ENCODE data around the gene CCDC15.
"Not testable (repeated sequence)": the region's sequence is repeated elsewhere in the genome, so short reads cannot be mapped to it uniquely, and the experiment has no call there.

The CCDC15 gene

DNA sequence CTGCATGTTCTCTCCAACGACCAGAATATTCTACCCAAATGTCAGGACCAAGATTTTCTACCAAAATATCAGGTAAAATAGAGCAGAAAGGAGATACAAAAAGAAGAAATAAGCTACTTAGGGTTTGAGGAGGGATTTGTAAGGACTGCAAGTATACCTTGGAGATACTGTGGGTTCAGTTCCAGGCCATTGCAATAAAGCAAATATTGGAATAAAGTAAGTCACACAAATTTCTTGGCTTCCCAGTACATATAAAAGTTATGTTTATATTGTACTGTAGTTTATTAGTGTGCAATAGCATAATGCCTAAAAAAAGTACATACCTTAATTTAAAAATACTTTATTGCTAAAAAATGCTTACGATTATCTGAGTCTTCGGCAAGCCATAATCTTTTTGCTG lies 34.1 kb downstream of the CCDC15 start:
- DNase-seq (ENCODE audit: low read depth in 3 of 3) = no peak

DNA sequence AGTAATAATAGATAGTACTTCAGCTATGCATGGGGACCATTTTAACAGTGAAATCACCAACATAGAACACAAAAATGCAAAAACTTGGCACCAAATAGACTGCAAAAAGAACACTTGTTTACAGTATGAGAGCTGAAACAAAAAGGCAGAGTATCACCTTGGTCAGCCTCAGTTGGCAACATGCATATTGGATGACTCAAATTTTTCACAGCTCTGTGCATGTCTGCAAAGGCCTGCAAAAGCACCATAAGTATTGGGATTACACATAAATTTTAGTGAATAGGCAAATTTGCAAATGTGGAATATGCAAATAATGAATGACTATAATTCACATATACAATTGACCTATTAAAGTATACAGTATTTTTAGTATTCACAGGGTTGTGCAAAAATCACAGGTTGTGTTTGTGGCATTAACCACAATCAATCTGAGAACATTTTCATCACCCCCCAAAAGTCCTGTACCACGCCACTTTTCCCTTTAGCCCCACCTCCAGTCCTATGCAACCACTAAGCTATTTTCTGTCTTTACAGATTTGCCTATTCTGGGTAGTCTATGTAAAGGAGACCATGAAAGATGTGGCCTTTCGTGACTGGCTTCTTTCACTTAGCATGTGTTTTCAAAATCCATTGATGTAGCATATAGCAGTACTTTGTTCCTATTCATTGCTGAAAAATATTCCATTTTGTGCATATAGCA lies 47.2 kb downstream of the CCDC15 start:
- no peak for DNase-seq (ENCODE audit: low read depth in 3 of 3)

DNA sequence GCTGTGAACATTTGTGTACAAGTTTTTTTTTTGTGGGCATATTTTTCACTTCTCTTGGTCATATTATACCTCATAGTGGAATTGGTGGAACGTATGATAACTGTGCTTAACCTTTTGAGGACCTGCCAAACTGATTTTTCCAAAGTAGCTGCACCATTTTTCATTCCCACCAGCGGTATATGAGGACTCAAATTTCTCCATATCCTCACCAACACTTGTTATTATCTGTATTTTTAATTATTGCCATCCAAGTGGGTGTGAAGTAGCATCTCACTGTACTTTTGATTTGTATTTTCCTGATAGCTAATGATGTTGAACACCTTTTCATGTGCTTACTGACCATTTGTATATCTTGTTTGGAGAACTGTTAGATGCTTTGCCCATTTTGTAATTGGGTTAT lies 47.8 kb downstream of the CCDC15 start:
- no peak for DNase-seq (ENCODE audit: low read depth in 3 of 3)

DNA sequence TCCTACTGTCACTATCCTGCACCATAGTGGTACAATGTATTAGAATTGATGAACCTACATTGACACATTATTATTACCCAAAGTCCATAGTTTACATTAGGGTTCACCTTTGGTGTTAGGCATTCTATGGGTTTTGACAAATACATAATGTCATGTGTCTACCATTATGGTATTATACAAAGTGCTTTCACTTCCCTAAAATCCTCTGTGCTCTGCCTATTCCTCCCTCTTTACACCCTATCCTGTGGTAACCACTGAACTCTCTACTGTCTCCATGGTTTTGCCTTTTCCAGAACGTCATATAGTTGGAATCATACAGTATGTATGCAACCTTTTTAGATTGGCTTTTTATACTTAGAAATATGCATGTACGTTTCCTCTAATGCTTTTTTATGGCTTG lies 51.5 kb downstream of the CCDC15 start:
- DNase-seq (ENCODE audit: low read depth in 3 of 3) = no peak

DNA sequence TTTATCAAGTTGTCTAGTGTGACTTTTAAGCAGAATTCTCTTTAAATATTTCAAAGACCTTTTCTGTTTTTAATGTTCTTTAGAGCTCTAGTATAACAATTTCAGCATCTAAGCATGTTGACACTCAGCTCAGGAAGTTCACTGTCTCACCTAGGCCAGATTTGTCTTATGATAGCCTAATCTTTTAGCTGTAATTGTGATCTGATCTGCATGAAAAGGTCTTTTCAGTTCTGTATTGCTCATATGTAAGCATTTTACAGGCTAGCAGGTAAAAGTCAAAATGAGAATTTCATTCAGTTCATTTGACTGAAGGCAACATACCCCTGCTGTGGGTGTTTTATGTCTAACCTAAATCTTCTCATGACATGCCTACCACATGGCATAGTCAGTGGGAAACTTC lies 62.4 kb downstream of the CCDC15 start:
- no peak for DNase-seq (ENCODE audit: low read depth in 3 of 3)

DNA sequence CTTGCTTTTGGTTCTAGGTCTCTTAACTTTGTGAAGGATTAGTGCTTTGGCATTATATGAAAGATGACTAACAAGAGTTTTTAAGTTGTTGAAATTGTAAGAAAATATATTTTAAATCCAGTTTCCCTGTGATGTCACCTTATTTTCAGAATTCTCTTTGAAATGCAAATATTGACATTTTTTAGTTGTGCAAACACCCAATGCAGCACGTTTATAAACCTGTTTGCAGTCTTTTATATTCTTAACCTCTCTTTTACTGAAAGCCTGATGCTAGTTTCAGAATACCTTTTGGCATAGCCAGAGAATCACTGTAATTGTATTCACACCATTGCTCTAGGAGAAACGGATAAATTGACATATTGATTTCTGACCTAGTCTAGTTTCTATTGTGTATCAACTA lies 66.3 kb downstream of the CCDC15 start:
- DNase-seq (ENCODE audit: low read depth in 3 of 3) = no peak

DNA sequence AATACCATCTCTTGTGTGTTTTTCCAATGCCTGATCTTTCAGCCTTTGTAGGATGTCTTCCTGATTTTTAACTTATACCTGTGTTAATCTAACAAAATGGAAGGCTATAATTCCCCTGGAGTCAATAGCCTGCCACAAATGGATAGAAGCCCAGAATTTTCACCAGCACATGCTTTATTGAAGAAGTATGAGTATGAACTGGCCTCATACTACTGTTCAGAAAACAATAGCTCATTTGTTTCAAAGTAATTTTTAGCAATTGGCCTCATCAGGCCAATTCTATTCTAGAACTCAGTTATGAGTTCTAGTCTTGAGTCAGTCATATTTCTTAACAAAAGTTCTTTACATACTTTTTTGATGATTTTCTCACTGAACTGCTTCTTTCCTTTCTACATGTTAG lies 68.5 kb downstream of the CCDC15 start:
- no peak for DNase-seq (ENCODE audit: low read depth in 3 of 3)

DNA sequence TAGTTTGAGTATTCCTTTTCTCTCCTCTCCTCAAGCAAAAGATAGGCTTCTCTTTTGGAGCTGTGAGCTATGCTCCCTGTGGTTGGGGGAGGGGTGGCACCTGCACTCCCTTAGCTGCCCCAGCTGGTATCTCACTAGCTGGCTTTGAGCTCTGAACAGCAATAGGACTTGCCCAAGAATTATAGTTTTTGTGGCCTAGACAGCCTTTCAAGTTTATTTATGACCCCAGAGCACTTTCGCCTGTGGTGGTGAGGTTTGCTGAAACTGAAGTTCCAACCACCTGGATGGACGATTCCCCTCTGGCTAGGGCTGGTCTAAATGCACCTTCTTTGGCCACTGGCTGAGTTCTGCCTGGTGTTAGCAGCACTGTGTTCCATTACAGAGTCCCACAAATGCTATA lies 72.0 kb downstream of the CCDC15 start:
- DNase-seq (ENCODE audit: low read depth in 3 of 3) = no peak

DNA sequence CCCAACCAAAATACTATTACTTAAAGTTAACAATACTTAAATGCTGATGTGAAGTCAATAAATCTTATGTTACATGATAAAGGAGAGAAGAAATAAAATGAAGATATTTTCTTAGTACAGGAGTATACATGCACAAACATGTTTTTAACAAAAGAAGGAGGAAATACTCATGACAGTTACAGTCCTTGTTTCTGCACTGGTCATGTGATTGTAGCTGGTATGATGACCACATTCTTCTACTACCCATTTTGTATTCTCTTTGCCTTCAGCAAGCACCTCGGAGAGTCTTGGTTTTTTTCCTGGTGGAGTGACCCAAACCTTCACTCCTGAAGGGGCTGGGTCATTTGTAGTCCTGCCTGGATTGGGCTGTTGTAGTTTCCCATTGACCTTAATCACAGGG lies 75.4 kb downstream of the CCDC15 start:
- DNase-seq (ENCODE audit: low read depth in 3 of 3) = not testable (repeated sequence)

DNA sequence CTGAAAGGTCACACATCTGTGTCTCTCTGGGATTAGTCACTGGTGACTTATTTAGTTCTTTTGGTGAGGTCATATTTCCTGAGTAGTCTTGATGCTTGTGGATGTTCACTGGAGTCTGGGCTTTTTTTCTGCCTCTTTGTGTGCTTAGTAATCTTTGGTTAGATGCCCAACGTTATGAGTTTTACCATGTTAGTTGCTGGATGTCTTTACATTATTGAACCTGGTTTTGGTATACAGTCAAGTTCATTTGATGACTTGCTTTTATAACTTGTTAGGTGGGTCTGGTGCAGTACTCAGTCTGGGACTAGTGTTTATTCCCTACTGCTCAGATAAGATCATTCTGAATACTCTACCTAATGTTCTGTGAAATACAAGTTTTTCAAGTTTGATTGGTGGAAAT lies 82.9 kb downstream of the CCDC15 start:
- DNase-seq (ENCODE audit: low read depth in 3 of 3) = no peak

DNA sequence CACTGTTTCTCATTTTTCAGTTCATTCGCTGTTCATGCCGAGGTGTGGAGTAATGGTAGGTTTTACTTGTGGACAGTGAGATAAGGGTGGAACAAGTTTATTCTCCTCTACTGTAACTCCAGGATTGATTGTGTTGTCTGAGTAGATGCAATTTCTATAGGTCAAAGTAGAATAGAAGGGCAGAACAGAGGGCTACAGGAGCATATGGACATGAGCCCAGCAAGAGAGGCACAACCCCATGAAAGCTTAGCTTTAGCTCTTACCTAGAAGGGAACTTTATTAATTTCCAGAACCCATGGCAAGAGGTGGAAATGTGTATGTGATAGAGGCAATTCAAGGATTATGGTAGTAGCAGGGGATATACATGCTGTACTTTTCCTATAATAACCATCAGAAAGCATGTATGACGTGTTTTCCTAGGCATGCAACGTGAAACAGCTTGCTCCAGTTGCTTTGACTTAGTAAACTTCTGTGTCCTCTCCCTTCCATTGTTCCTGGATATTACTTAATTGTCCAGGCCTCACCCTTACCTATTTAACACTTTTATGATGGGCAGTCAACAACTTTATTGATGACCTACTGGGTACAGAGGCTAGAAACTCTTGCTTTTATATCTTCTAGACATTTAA lies 95.3 kb downstream of the CCDC15 start:
- DNase-seq (ENCODE audit: low read depth in 3 of 3) = no peak

DNA sequence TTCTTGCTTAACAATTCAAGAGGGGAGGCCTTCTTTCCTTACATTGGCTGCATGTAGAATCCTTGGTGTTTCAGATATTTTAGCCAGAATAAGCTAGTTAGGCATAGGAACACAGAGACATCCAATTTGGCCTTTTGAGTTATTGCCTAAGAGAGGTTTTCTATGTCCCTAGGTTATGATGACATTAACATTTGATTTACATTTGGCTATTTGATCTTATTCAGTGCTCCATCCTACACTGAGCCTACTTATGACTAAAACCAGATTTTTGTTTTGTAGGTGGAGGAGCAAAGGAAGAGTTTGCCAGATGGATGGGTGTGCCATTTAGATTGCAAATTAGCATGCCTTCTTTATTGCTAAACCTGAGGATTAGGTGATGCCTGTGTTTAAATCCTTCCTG lies 98.0 kb downstream of the CCDC15 start:
- no peak for DNase-seq (ENCODE audit: low read depth in 3 of 3)

DNA sequence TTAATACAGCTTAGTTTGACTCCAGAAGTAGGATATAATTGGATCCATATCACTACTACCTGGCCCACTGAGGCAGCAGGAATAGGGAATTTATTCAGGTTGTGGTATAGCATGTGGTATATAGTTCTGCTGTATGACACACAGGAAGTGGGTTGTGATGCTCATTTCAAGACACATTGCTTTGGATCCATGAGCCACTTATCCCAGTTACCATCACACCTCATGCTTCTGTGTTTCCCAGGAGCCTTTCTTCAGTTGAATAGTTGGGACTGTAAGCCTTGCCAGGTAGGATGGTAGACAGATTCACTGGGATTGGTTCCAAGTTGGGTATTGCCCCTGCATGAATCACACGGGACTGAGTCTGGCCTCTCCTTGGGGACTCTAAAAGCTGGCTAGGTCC lies 99.2 kb downstream of the CCDC15 start:
- DNase-seq (ENCODE audit: low read depth in 3 of 3) = no peak

DNA sequence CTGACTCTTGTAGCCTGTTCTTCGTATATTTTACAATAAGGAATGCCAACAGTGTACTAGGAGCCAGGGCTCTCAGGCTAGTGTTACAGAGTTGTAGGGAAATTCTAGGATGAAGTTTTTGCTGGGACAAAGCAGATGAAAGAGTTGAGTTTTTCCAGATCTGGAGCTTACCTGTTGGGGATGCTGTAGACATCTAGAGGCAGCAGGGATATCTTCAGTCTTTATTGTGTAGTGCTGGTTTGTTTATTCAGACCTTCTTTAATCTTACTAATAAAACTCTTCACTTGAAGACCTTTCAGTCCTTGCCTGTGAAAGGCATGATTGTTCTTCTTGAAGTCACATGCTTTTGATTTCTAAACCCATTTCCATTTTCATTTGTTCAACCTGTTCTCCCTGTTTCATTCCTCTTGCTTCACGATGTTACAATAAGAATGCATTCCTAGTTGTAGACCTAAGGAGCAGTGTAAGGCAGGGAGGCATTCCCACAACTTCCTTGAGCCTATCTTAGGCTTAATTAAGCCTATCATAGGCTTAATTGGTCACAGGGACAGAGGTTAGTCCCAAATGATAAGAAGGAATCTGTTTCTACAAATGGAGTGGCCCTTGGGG lies 101.2 kb downstream of the CCDC15 start:
- no peak for DNase-seq (ENCODE audit: low read depth in 3 of 3)

DNA sequence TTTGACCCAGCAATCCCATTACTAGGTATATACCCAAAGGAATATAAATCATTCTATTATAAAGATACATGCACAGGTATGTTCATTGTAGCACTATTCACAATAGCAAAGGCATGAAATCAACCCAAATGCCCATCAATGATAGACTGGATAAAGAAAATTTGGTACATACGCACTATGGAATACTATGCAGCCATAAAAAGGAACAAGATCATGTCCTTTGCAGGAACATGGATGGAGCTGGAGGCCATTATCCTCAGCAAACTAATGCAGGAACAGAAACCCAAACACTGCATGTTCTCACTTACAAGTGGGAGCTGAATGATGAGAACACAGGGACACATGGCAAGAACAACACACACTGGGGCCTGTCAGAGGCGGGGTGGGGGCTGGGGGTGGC lies 102.1 kb downstream of the CCDC15 start:
- not testable (repeated sequence) for DNase-seq (ENCODE audit: low read depth in 3 of 3)

DNA sequence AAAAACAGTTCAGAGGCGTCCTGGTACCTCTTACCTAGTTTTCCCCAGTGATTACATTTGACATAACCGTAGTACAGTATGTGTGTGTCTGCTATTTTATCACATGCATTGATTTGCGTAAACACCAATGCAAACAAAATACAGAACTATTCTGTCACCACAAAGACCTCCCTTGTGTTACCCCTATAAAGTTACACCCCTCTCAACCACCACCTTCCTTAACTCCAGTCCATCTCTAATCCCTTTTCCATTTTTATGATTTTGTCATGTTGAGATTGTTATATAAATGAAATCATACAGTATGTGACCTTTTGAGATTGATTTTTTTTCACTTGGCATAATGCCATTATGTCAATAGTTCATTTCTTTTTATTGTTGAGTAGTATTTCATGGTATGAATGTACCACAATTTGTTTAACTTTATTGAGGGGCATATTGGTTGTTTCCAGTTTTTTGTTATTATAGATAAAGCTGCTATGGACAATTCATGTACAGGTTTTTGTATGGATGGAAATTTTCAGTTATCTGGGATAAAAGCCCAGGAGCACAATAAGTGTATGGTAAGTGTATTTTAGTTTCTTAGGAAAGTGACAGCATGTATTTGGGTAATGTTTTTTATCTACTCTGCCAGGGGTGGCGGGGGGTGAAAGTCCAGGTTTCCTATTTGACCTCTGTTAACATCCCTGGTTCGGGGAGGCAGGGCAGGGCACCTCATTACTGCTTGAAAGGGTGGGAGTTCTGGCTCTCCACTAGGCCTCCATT lies 103.1 kb downstream of the CCDC15 start:
- DNase-seq (ENCODE audit: low read depth in 3 of 3) = no peak

DNA sequence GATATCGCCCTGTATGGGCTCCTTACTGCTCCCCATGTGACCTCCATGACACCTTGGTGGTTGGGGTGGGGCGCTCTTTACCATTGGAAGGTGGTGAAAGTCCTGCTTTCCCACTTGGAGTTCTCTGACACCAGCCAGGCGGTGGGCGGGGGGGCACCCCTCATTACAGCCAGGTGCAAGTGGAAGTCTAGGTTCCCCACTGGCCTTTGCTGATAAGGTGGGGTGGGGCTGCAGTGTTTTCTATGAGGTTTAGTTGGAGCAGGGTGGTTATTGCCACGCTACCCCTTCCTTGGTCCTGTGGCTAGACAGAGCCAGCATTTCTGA lies 103.7 kb downstream of the CCDC15 start:
- no peak for DNase-seq (ENCODE audit: low read depth in 3 of 3)

DNA sequence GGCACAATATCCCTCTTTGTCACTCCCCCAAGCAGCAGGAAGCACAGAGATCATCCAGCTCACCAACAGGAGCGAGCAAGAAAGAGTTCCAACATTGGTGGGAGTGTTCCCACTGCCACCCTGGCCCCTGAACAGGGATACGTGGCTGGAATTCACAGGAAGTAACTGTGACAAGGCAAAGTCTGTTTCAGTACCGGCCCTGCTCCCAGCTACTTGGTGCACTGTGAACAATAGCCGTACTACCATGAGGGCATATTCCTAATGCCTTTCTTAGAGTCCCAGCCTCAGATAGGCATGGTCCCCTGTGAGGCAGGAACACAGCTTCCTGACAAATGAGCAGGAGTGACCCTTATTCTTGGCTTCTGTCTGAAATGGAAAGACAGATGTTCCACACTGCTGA lies 107.3 kb downstream of the CCDC15 start:
- DNase-seq (ENCODE audit: low read depth in 3 of 3) = no peak

DNA sequence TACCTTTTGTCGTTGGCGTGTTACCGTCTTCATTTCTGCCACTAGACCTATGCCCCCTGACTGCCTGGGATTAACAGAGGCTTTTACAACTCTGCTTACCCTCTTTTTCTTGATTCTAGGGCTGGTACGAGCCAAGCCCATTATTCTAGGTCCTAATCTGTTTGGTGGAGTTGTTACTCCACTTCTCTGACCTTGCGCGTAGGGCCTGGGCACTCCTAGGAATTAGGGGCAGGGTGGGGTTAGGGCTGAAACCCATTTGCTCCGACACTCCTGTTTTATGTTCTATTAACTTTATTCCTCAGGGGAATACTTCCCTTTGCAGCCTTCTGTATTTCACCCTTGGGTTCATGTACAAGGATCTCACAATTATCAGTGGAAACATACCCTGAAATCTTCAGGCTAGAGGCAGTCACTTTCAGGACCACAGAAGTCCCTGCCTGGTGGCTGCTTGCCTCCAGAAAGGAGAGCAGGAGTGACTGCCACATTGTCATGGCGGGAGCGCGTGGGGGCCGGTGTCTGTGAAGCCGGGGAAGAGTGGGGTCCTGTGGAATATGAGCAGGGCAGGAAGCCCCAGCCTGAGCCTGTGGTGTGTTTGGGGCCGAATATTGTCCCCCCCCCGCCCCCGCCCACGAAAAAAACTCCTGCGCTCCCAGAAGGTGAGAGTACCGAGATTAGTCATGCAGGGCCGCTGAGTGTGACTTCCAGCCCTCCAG lies 108.4 kb downstream of the CCDC15 start:
- DNase-seq (ENCODE audit: low read depth in 3 of 3) = no peak

DNA sequence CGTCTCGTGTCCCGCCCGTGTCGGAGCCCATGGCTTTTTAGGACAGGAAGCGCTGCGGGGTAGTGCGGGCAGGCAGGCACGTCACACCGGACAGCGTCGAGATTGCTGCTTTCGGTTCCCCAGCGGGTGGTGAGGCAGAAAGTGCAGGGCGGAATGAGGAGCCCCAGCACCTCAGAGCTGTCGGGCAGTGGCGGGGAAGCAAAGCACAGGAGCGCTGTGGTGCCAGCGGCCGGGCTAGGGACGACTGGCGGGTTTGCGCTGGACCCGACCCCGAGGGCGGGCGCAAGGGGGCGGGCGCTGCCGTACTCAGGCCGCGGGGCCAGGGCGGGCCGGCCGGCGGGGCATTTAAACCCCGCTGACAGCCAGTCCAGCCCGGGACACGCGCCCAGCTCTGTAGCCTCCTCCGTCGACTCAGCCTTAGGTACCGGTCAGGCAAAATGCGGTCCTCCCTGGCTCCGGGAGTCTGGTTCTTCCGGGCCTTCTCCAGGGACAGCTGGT lies 109.0 kb downstream of the CCDC15 start, which contains the start of gene SLC37A2:
Gene SLC37A2 (plus strand): TSS at position 375 of the 498 bp plus-strand sequence. CDS start 63 bp downstream, at position 438.
- DNase-seq (ENCODE audit: low read depth in 3 of 3) = peak in 2 of 3 experiments; percentile 9

DNA sequence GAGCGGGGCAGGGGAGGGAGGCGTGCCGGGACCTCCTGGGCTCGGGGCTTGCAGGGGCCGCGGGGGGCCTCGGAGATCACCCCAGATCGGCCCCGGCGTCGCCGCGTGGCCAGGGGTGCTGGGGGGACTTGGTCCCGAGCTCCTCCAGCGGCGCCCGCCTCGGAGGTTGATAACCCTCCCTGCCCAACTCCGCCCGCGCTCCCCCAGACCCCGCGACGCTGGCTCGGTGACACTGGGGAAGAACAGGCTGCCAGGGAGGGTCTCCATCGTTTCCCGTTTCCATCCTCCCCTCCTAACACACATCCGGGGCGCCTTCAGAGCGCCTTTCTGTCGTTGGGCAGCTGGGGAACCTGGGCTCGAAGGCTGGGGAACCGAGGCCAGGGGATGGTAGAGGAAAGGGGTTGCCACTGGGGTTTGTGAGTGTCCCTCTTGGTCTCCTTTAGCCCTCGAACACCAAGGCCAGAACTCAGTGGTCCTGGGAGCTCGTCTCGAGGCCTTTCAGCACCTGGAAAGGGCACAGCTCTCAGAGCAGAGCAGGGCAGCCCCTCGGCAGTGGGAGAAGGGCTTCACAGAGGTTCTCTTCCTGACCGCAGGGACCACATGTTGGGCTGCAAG lies 109.5 kb downstream of the CCDC15 start:
- DNase-seq (ENCODE audit: low read depth in 3 of 3) = no peak
